Measurements from ENCODE around the gene KCNIP4.

- TF ChIP-seq, protein P1, sequence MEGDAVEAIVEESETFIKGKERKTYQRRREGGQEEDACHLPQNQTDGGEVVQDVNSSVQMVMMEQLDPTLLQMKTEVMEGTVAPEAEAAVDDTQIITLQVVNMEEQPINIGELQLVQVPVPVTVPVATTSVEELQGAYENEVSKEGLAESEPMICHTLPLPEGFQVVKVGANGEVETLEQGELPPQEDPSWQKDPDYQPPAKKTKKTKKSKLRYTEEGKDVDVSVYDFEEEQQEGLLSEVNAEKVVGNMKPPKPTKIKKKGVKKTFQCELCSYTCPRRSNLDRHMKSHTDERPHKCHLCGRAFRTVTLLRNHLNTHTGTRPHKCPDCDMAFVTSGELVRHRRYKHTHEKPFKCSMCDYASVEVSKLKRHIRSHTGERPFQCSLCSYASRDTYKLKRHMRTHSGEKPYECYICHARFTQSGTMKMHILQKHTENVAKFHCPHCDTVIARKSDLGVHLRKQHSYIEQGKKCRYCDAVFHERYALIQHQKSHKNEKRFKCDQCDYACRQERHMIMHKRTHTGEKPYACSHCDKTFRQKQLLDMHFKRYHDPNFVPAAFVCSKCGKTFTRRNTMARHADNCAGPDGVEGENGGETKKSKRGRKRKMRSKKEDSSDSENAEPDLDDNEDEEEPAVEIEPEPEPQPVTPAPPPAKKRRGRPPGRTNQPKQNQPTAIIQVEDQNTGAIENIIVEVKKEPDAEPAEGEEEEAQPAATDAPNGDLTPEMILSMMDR (IDR thresholded peaks at IDR 0.05), result no peak
- TF ChIP-seq POLR2A (IDR thresholded peaks at IDR 0.05) (no peak), POLR2AphosphoS5 (IDR thresholded peaks at IDR 0.05) (no peak)
Observed at GRCh38 chr4:21735866-21736265, 212.7 kb downstream of the KCNIP4 start.
